Heart left ventricle (tissue), 16 donors: Measurements from ENCODE around the gene PARD3B. TPM values are rescaled to one million over a fixed set of nuclear protein-coding genes. Genes with fewer than 3 reads are reported as not detected.

ENCODE experiments used
- ATAC-seq, 4 donors: fragments of 200-7000 bp; cut with Tn5 transposase; one replicate each; pipeline ENCODE4 v1.9.1; 2020 to 2022; ENCODE audit warnings: moderate library complexity in 4 of 4, mild to moderate bottlenecking in 3 of 4, moderate number of reproducible peaks in 1 of 4
- DNase-seq, 5 donors: peaks; one replicate each; pipeline ENCODE4 v3.0.0-alpha.2; 2020
- H3K27ac ChIP-seq, 12 donors: fragments of 200-600 bp; sonication (generic) in 4 of 12; one replicate each; pipeline versions ENCODE4 v1.5.0 to v1.8.0; 2016 to 2022; ENCODE audit warnings: mild to moderate bottlenecking in 2 of 12
- H3K27me3 ChIP-seq, 9 donors: fragments of 200-600 bp; sonication (generic) in 2 of 9; one replicate each; pipeline versions ENCODE4 v1.5.1 to v1.8.0; 2016 to 2022; ENCODE audit warnings: mild to moderate bottlenecking in 3 of 9
- H3K36me3 ChIP-seq, 9 donors: fragments of 200-600 bp; sonication (generic) in 2 of 9; one replicate each; pipeline versions ENCODE4 v1.5.0 to v1.8.0; 2018 to 2022; ENCODE audit warnings: mild to moderate bottlenecking in 2 of 9
- H3K4me1 ChIP-seq, 12 donors: fragments of 200-600 bp; sonication (generic) in 4 of 12; one replicate each; pipeline versions ENCODE4 v1.5.0 to v1.8.0; 2016 to 2022; ENCODE audit warnings: mild to moderate bottlenecking in 3 of 12
- H3K4me3 ChIP-seq, 12 donors: fragments of 200-600 bp; sonication (generic) in 4 of 12; one replicate each; pipeline versions ENCODE4 v1.5.0 to v1.8.0; 2017 to 2022; ENCODE audit warnings: mild to moderate bottlenecking in 9 of 12, moderate library complexity in 4 of 12
- H3K9me3 ChIP-seq, 12 donors: fragments of 200-600 bp; sonication (generic) in 4 of 12; one replicate each; pipeline versions ENCODE4 v1.5.0 to v1.8.0; 2016 to 2022; ENCODE audit warnings: mild to moderate bottlenecking in 1 of 12
- POLR2A ChIP-seq, 2 donors: fragments of 450-650 bp; IDR thresholded peaks; one replicate each; pipeline ENCODE4 v1.6.1; 2017; ENCODE audit warnings: antibody characterized with exemption in 2 of 2, mild to moderate bottlenecking in 2 of 2, moderate library complexity in 2 of 2
- WGBS, 4 donors: extraction: QIAGEN DNeasy Blood & Tissue Kit in 2 of 4; methylation state at CpG; one replicate each; pipeline versions ENCODE4 v1.1.5 to v1.1.7; 2013 to 2018; 5-methylcytosine and 5-hydroxymethylcytosine counted together
- intact Hi-C, 10 donors: fragments of 100-400 bp; cut with DNase I; formaldehyde crosslinking; loops; one replicate each; pipeline versions ENCODE4 v1.11.1 to v1.14.2; 2022
- polyA plus RNA-seq, 2 donors: library from polyadenylated mRNA; stranded (reverse); fragments of 200-250 nt; gene quantifications; one replicate each; pipeline ENCODE4 v1.2.3, GENCODE V29; 2013
- total RNA-seq, 9 donors: library from RNA; depleted of rRNA in 2 of 9; stranded (reverse); fragments of >200 nt in 2 of 9; fragmentation: NEBNext Ultra II Directional in 3 of 9; extraction: Animal tissue kit (Norgen Biotek cat#: 25700) in 3 of 9; gene quantifications; one replicate each; pipeline versions ENCODE4 v1.1.0 to v1.2.4, GENCODE V29; 2016 to 2023
- TF ChIP-seq, protein P1 (sequence below), 12 donors: fragments of 200-600 bp; sonication (generic) in 4 of 12; IDR thresholded peaks; one replicate each; pipeline versions ENCODE4 v1.5.0 to v1.8.0; 2018 to 2022; ENCODE audit warnings: antibody characterized with exemption in 12 of 12, mild to moderate bottlenecking in 5 of 12
- donor health status: ischemic (EF 13 %, LVEDD 7.1; RV severe dilation, severe dysfunction).
- donor health status: healthy with polysubstance abuse.
- donor health status: DM: no; HTN: yes; CAD: no.
- donor health status: DM: no; HTN: no; CAD: no.
- donor health status: ischemic (EF 25% LVEDD 6.9; RV normal size, moderate dysfunction).
- donor health status: ischemic (EF 25% LVEDD 5.7; RV mildly dilated, moderate dysfunction).
- donor health status: healthy.
- donor health status: DM: yes; HTN: yes; CAD: no.
- donor health status: ischemic (EF 35%, LVEDD 5.7; RV mildly dilated, moderate dysfunction).
- donor health status: nonischemic (EF 11% LVEDD 7.7; RV severe dilation, severe dysfunction).
- donor health status: DM: yes; HTN: yes; CAD: no.
- donor health status: PGD.
- donor health status: ischemic (EF 29% LVEDD 5.4; RV normal size, mild dysfunction).
- donor health status: nonischemic (EF 23%, LVEDD 6.1; RV moderate dilation, normal function).

Gene PARD3B
- total and polyA plus RNA-seq, 11 donors = 0.71 to 15.1 (median 6.2) TPM

DNA sequence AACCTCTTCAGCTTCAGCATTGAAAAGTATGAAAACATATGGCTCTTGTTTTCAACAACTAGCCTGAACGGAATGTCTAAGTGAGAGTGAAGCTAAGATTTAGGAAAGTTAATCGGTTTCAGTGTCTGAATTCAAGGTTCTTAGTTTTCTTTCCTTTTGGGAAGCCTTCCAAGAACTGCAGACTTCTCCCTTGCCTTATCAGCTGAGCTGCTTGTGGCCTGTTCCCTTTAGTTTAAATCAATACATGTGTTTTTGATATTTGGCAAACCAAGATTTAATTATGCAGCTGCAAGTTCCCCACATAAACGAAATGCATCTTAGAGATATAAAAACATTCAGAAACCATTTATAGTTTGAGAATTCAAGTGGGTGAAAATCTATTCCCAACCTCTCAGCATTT lies 862.7 kb downstream of the PARD3B start:
- WGBS, 4 donors = 26 to 42% (median 38%) methylated on average over 3 of the region's 3 CpGs
- Histone ChIP-seq H3K36me3 (no peaks in the 10 kb centered on the region), H3K4me3 (no peak overlapping the region), H3K9me3 (no peaks in the 10 kb centered on the region), H3K27me3 (no peaks in the 10 kb centered on the region), H3K4me1 (peaks cover 0 to 53% (median 4%) of the 10 kb centered on the region in 12 donors), H3K27ac (no peak overlapping the region)
- intact Hi-C loops = loop anchor here in 1 of 10 donors (5.0 kb wide), 1 partner anchor 211 kb away; no protein-coding TSS in a partner anchor
- DNase-seq (no peak), ATAC-seq (peak in 2 of 4 donors; percentile 34 to 57)
- TF ChIP-seq, protein P1, sequence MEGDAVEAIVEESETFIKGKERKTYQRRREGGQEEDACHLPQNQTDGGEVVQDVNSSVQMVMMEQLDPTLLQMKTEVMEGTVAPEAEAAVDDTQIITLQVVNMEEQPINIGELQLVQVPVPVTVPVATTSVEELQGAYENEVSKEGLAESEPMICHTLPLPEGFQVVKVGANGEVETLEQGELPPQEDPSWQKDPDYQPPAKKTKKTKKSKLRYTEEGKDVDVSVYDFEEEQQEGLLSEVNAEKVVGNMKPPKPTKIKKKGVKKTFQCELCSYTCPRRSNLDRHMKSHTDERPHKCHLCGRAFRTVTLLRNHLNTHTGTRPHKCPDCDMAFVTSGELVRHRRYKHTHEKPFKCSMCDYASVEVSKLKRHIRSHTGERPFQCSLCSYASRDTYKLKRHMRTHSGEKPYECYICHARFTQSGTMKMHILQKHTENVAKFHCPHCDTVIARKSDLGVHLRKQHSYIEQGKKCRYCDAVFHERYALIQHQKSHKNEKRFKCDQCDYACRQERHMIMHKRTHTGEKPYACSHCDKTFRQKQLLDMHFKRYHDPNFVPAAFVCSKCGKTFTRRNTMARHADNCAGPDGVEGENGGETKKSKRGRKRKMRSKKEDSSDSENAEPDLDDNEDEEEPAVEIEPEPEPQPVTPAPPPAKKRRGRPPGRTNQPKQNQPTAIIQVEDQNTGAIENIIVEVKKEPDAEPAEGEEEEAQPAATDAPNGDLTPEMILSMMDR (IDR thresholded peaks at IDR 0.05) = no peak
- no peak for TF ChIP-seq POLR2A (IDR thresholded peaks at IDR 0.05)

DNA sequence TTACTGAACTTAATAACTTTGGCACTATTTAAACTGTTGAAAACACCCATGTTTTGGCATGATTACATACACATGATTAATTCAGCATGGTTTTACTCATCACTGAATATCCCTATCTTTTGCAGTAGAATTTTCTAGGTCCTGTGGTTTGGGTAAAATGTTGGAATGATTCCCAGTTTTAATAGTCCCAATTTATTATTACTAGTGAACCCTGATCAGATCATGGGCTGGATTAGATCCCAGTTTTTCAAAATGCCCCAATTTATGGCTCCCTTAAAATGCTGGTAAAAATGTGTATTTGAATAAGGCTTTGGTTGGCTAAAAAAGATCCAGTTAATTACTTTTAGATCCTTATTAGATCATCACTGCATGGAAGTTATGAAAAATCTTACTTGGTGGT lies 863.4 kb downstream of the PARD3B start:
- Histone ChIP-seq H3K27ac (no peak overlapping the region), H3K27me3 (no peaks in the 10 kb centered on the region), H3K4me3 (no peak overlapping the region), H3K36me3 (no peaks in the 10 kb centered on the region), H3K4me1 (peaks cover 0 to 46% (median 4%) of the 10 kb centered on the region in 12 donors), H3K9me3 (no peaks in the 10 kb centered on the region)
- intact Hi-C loops = loop anchor here in 1 of 10 donors (5.0 kb wide), 1 partner anchor 211 kb away; no protein-coding TSS in a partner anchor
- ATAC-seq (no peak), DNase-seq (no peak)
- no peak for TF ChIP-seq POLR2A (IDR thresholded peaks at IDR 0.05)
- TF ChIP-seq, protein P1 (IDR thresholded peaks at IDR 0.05) = no peak

DNA sequence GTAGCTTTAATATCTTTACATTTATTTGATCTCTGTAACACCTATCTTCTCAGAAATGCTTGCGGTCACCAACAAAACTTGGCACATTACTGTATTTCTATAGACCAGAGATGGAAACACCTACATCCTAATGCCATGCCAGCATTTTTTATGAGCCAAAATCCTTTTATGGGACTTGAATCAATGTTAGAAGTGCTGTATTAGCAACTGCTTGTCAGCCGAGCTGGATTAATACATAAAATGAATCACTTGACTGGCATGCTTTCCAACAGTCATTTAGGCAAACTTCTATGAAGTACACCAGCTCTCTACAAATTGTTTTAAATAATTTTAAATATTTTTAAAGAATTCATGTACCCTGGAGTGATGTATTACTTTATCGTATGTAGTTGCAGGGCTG lies 864.1 kb downstream of the PARD3B start:
- DNase-seq (no peak), ATAC-seq (no peak)
- H3K4me3 ChIP-seq = no peak overlapping the region
- no peak for TF ChIP-seq POLR2A (IDR thresholded peaks at IDR 0.05)
- TF ChIP-seq, protein P1 (IDR thresholded peaks at IDR 0.05) = no peak
- WGBS, 4 donors = 77 to 94% (median 93%) methylated on average over 3 of the region's 3 CpGs
- no peaks in the 10 kb centered on the region for H3K36me3 ChIP-seq
- peaks cover 0 to 46% (median 4%) of the 10 kb centered on the region in 12 donors for H3K4me1 ChIP-seq
- no peaks in the 10 kb centered on the region for H3K27me3 ChIP-seq
- intact Hi-C loops = loop anchor here in 1 of 10 donors (5.0 kb wide), 1 partner anchor 212 kb away; no protein-coding TSS in a partner anchor
- no peak overlapping the region for H3K27ac ChIP-seq
- no peaks in the 10 kb centered on the region for H3K9me3 ChIP-seq

DNA sequence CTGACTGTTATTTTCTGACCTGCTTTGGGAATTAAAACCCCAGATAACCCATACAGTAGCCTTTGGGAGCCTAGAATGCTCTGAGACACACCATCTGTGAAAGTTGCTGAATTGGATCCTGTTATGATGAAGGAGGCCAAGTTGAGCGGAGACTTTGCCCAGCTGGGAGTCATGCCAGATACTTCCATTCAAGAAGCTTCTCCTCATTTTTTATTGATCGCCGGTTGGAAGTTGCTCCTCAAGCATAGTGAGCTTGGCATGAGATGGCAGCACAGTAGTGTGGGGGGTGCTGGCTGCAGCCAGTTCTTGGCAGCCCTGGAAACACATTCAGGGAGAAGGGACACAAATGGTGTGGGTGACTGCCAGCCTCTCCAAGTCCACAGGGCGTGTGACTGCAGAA lies 866.3 kb downstream of the PARD3B start:
- no peak for TF ChIP-seq POLR2A (IDR thresholded peaks at IDR 0.05)
- TF ChIP-seq, protein P1 (IDR thresholded peaks at IDR 0.05) = no peak
- no peak for DNase-seq
- no peak for ATAC-seq
- Histone ChIP-seq H3K27me3 (no peaks in the 10 kb centered on the region), H3K4me3 (no peak overlapping the region), H3K9me3 (no peaks in the 10 kb centered on the region), H3K4me1 (peaks cover 0 to 33% (median 2%) of the 10 kb centered on the region in 12 donors), H3K36me3 (no peaks in the 10 kb centered on the region), H3K27ac (no peak overlapping the region)
- intact Hi-C loops = no loop called here
- 75 to 91% (median 83%) methylated on average over 4 of the region's 4 CpGs for WGBS, 4 donors
